Peyer's patch (tissue), 4 donors: ENCODE results near the gene LRRC56.

ENCODE experiments used
- POLR2A ChIP-seq, 2 donors: fragments of 450-650 bp; IDR thresholded peaks; one replicate each; pipeline ENCODE4 v1.5.1; 2017; ENCODE audit warnings: antibody characterized with exemption in 2 of 2, mild to moderate bottlenecking in 2 of 2, moderate library complexity in 2 of 2
- TF ChIP-seq, protein P1 (sequence below), 6 experiments: fragments of 450-650 bp in 4 of 6; fragments of 200-600 bp in 2 of 6; sonication (generic) in 1 of 6; IDR thresholded peaks; one replicate each; pipeline ENCODE4 v1.5.1; 2017 to 2019; ENCODE audit warnings: antibody characterized with exemption in 6 of 6, mild to moderate bottlenecking in 3 of 6, moderate library complexity in 1 of 6

DNA sequence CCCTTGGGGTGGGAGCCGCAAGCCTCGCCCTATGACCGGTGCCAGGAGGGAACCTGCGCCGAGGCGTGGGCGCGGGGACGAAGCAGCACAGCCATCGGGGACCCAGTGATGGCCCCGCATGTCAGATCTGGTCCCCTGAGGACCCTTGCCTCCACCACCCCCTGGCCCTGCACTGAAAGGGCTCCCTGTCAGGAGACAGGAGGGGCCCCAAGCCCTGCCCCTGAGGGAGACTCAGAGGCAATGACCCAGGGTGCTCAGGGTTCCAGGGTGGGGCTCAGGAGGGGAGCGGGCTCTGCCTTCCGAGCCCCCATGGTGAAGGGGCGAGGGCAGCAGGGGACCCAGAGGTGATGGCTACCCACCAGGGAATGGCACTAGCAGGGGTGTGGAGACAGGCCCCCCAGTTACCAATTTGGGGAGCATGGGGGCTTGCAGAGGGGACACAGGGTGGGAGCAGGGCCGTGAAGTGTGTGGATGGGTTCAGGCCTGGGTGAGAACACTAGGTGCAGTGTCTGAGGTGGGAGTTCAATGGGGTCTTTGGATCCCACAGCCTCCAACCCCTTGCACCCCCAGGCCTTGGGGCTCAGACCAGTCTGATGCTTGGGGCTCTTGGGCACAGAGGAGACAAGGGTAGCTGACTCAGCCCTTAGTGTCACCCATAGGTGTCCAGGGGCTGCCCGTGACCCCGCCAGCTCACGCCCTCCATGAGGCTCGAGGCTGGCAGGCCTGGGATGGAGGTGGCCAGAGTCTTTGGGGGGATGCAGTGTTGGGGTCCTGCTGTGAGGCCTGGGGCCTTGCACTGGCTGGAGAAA lies 499 bp downstream of the LRRC56 start:
- TF ChIP-seq, protein P1, sequence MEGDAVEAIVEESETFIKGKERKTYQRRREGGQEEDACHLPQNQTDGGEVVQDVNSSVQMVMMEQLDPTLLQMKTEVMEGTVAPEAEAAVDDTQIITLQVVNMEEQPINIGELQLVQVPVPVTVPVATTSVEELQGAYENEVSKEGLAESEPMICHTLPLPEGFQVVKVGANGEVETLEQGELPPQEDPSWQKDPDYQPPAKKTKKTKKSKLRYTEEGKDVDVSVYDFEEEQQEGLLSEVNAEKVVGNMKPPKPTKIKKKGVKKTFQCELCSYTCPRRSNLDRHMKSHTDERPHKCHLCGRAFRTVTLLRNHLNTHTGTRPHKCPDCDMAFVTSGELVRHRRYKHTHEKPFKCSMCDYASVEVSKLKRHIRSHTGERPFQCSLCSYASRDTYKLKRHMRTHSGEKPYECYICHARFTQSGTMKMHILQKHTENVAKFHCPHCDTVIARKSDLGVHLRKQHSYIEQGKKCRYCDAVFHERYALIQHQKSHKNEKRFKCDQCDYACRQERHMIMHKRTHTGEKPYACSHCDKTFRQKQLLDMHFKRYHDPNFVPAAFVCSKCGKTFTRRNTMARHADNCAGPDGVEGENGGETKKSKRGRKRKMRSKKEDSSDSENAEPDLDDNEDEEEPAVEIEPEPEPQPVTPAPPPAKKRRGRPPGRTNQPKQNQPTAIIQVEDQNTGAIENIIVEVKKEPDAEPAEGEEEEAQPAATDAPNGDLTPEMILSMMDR (IDR thresholded peaks at IDR 0.05) = no peak
- TF ChIP-seq POLR2A (IDR thresholded peaks at IDR 0.05) = peak in 1 of 2 donors; percentile 2
